HepG2 (cell line): ENCODE data around the gene C9. TPM values are rescaled to one million over a fixed set of nuclear protein-coding genes. Genes with fewer than 3 reads are reported as not detected.

ENCODE experiments used
- ATAC-seq: fragments of 200-7000 bp; cut with Tn5 transposase; 3 replicates; pipeline ENCODE4 v1.9.1; 2020; ENCODE audit warnings: mild to moderate bottlenecking, moderate library complexity
- BruUV-seq: library from RNA; stranded (reverse); fragments of 400-500 nt; replicated peaks from 2 replicates; lab custom pipeline; 2021; lab: Mats Ljungman, UMichigan
- CTCF ChIA-PET: fragments of 300-600 bp; formaldehyde crosslinking; extraction: SDS; loops from one replicate; lab custom pipeline; 2021; ENCODE audit warnings: low total read pairs, inconsistent platforms, low intra/inter-chr PET ratio; lab: Yijun Ruan, JAX
- POLR2A ChIA-PET: fragments of 350-600 bp; sonication (Branson Sonifier 250); formaldehyde crosslinking; loops from one replicate; lab custom pipeline; 2020; ENCODE audit warnings: antibody characterized with exemption, inconsistent platforms; lab: Yijun Ruan, JAX
- DNase-seq: peaks from one replicate; pipeline ENCODE4 v3.0.0-alpha.2; 2015; ENCODE audit warnings: low spot score
- FAIRE-seq: peaks from 3 replicates; lab custom pipeline; 2011; peaks lifted over from hg19 to GRCh38; lab: Jason Lieb, UNC
- H2AFZ ChIP-seq: one replicate; pipeline ENCODE4 v1.6.1; 2011; ENCODE audit warnings: low read length, inconsistent platforms
- H3K27ac ChIP-seq: fragments of 300-600 bp; 3 replicates; pipeline ENCODE4 v1.8.0; 2011; ENCODE audit warnings: mixed run types, mild to moderate bottlenecking, mixed read lengths, low read length, inconsistent platforms; ENCODE audit not compliant: insufficient read depth; ENCODE audit errors: extremely low read length
- H3K27me3 ChIP-seq, 2 experiments: fragments of 200-600 bp in 1 of 2; 2 replicates in 1 of 2; 3 replicates in 1 of 2; pipeline versions ENCODE4 v1.6.0 to v1.8.0; 2011; ENCODE audit warnings: low read length in 2 of 2, mild to moderate bottlenecking in 2 of 2, moderate library complexity in 2 of 2, inconsistent platforms in 1 of 2; ENCODE audit not compliant: insufficient read depth in 2 of 2, control insufficient read depth in 1 of 2
- H3K36me3 ChIP-seq, 2 experiments: fragments of 200-600 bp in 1 of 2; replicated peaks in 1 of 2; 2 replicates in 1 of 2; 3 replicates in 1 of 2; pipeline versions ENCODE4 v1.5.1 to v1.8.0; 2011; ENCODE audit warnings: low read length in 2 of 2, inconsistent platforms in 1 of 2; ENCODE audit not compliant: insufficient read depth in 2 of 2, control insufficient read depth in 1 of 2
- H3K4me1 ChIP-seq: 2 replicates; pipeline ENCODE4 v1.5.1; 2012; ENCODE audit warnings: low read length, inconsistent platforms; ENCODE audit not compliant: insufficient read depth
- H3K4me2 ChIP-seq: 2 replicates; pipeline ENCODE4 v1.6.0; 2011; ENCODE audit warnings: low read depth, low read length, inconsistent platforms
- H3K4me3 ChIP-seq, 3 experiments: fragments of 200-600 bp in 1 of 3; sonication (generic), shearing (Covaris generic) in 1 of 3; replicated peaks in 1 of 3; 2 replicates each; pipeline ENCODE4 v1.5.1; 2011 to 2016; ENCODE audit warnings: low read length in 3 of 3, inconsistent platforms in 2 of 3, low read depth in 2 of 3, mild to moderate bottlenecking in 2 of 3, control low read depth in 1 of 3, mixed read lengths in 1 of 3; ENCODE audit not compliant: insufficient read depth in 1 of 3
- H3K79me2 ChIP-seq: one replicate; pipeline ENCODE4 v1.6.1; 2011; ENCODE audit warnings: low read length, inconsistent platforms; ENCODE audit not compliant: insufficient read depth
- H3K9ac ChIP-seq: 2 replicates; pipeline ENCODE4 v1.6.0; 2011; ENCODE audit warnings: mild to moderate bottlenecking, low read depth, low read length, inconsistent platforms; ENCODE audit not compliant: insufficient read depth
- H3K9me3 ChIP-seq: 2 replicates; pipeline ENCODE4 v1.5.1; 2012; ENCODE audit warnings: mild to moderate bottlenecking, low read length
- H4K20me1 ChIP-seq: 2 replicates; pipeline ENCODE4 v1.6.0; 2011; ENCODE audit warnings: inconsistent platforms, mild to moderate bottlenecking, low read length, moderate library complexity; ENCODE audit not compliant: insufficient read depth
- KAT7 ChIP-seq: IDR thresholded peaks from 2 replicates; pipeline ENCODE4 v1.6.1; 2018; ENCODE audit warnings: borderline replicate concordance, missing compliant biosample characterization
- SP4 ChIP-seq: sonication (generic); formaldehyde crosslinking; IDR thresholded peaks from 2 replicates; pipeline ENCODE4 v1.8.1; 2023; ENCODE audit warnings: mild to moderate bottlenecking, missing genetic modification reagents
- ZNF121 ChIP-seq: sonication (generic); formaldehyde crosslinking; IDR thresholded peaks from 2 replicates; pipeline ENCODE4 v1.5.0; 2020; ENCODE audit warnings: mild to moderate bottlenecking, missing genetic modification reagents
- ZNF326 ChIP-seq: sonication (generic); formaldehyde crosslinking; IDR thresholded peaks from 2 replicates; pipeline ENCODE4 v1.4.0; 2020; ENCODE audit warnings: missing genetic modification reagents, borderline replicate concordance
- WGBS: methylation state at CpG from one replicate; pipeline ENCODE4 v1.1.6; 2017; ENCODE audit warnings: low lambda C conversion rate; 5-methylcytosine and 5-hydroxymethylcytosine counted together
- in situ Hi-C: cut with HindIII; loops from 2 replicates; pipeline ENCODE4 v1.10.0; 2017; ENCODE audit warnings: low pct_unique_long_range_greater_than_20kb; ENCODE audit not compliant: extremely low pct_ligation_motif_present
- intact Hi-C: fragments of 100-400 bp; cut with micrococcal nuclease; formaldehyde crosslinking; loops from one replicate; pipeline ENCODE4 v1.10.0; 2022; ENCODE audit not compliant: unreplicated experiment
- polyA plus RNA-seq, 8 experiments: library from polyadenylated mRNA; depleted of rRNA in 3 of 8; stranded (reverse) in 7 of 8; unstranded in 1 of 8; fragments of >200 nt; fragmentation: Illumina TruSeq in 4 of 8; extraction: Trizol in 4 of 8; gene quantifications; 2 replicates each; pipeline versions ENCODE4 v1.2.1 to v1.2.3, GENCODE V29; 2011 to 2016; ENCODE audit warnings: low read depth in 4 of 8, missing spikeins in 1 of 8, mixed read lengths in 1 of 8; ENCODE audit not compliant: insufficient read depth in 1 of 8
- total RNA-seq, 5 experiments: library from RNA; depleted of rRNA; stranded (reverse); fragments of >200 nt; fragmentation: Illumina TruSeq; extraction: Trizol; gene quantifications; 2 replicates each; pipeline ENCODE4 v1.2.3, GENCODE V29; 2016; ENCODE audit warnings: low read depth in 1 of 5
- TF ChIP-seq, protein P1 (sequence below), 2 experiments: sonication (generic) in 1 of 2; formaldehyde crosslinking in 1 of 2; IDR thresholded peaks; 2 replicates each; pipeline versions ENCODE4 v1.4.0 to v1.6.1; 2016 to 2020; ENCODE audit warnings: borderline replicate concordance in 1 of 2, low read depth in 1 of 2, mild to moderate bottlenecking in 1 of 2, missing genetic modification reagents in 1 of 2
- TF ChIP-seq, protein P2 (sequence below): sonication (generic); formaldehyde crosslinking; IDR thresholded peaks from 2 replicates; pipeline ENCODE4 v1.5.0; 2020; ENCODE audit warnings: mild to moderate bottlenecking, low read depth, missing genetic modification reagents, borderline replicate concordance
- TF ChIP-seq, protein P3 (sequence below), 2 experiments: sonication (generic) in 1 of 2; formaldehyde crosslinking in 1 of 2; IDR thresholded peaks; 2 replicates each; pipeline versions ENCODE4 v1.6.1 to v1.9.0; 2014 to 2022; ENCODE audit warnings: antibody characterized with exemption in 1 of 2, borderline replicate concordance in 1 of 2, inconsistent platforms in 1 of 2, low read depth in 1 of 2, missing genetic modification reagents in 1 of 2
- TF ChIP-seq, protein P4 (sequence below): sonication (generic); formaldehyde crosslinking; IDR thresholded peaks from 2 replicates; pipeline ENCODE4 v1.5.1; 2020; ENCODE audit warnings: missing genetic modification reagents, mild to moderate bottlenecking, borderline replicate concordance

Gene C9
- total and polyA plus RNA-seq, 2 of the 13 experiments (the other 11 are each of a cell fraction or from before 2014, with no cell fraction given): not detected

DNA sequence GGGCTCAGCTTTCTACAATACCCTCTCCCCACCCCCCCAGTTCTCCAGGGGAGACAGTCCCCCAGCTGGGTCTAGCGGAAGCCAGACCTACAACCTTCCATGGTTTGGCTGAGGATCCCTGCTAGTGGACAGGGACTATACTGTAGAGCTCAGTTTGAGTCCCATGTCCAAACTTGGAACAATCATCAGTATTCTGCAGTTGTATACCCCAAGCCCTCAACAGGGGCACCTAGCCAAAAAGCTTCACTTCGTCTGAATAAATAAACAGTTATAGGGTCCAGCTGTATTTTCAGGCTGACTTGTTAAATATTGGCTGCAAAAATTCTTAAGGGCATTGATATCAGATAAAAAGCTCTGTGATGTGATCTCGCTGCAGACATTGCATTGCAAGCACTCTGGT lies 15.4 kb upstream of the C9 start:
- no peak overlapping the region for H3K9ac ChIP-seq
- peaks cover 9 to 17% of the 10 kb centered on the region in 2 experiments for H3K36me3 ChIP-seq
- ATAC-seq: no peak
- 96% methylated on average over 3 of the region's 3 CpGs for WGBS
- no peak overlapping the region for H3K4me3 ChIP-seq
- BruUV-seq: no TSS peak
- POLR2A ChIA-PET: interaction anchor here (0.6 kb wide), 1 partner anchor 335 kb away, joined by 3 read pairs; no protein-coding TSS in a partner anchor
- no peaks in the 10 kb centered on the region for H4K20me1 ChIP-seq
- no peaks in the 10 kb centered on the region for H3K9me3 ChIP-seq
- CTCF ChIA-PET: interaction anchor here (0.8 kb wide), 1 partner anchor 168 kb away, joined by 3 read pairs; no protein-coding TSS in a partner anchor
- no peaks in the 10 kb centered on the region for H3K4me1 ChIP-seq
- H3K4me2 ChIP-seq: no peak overlapping the region
- no peaks in the 10 kb centered on the region for H3K79me2 ChIP-seq
- FAIRE-seq: no peak
- intact Hi-C loops: loop anchor here (10.0 kb wide), 1 partner anchor 235 kb away; no protein-coding TSS in a partner anchor
- DNase-seq: no peak
- in situ Hi-C loops: loop anchor here (5.0 kb wide), 1 partner anchor 168 kb away; no protein-coding TSS in a partner anchor
- no peak overlapping the region for H3K27ac ChIP-seq
- no peak overlapping the region for H2AFZ ChIP-seq
- no peaks in the 10 kb centered on the region for H3K27me3 ChIP-seq
- TF ChIP-seq, protein P1, sequence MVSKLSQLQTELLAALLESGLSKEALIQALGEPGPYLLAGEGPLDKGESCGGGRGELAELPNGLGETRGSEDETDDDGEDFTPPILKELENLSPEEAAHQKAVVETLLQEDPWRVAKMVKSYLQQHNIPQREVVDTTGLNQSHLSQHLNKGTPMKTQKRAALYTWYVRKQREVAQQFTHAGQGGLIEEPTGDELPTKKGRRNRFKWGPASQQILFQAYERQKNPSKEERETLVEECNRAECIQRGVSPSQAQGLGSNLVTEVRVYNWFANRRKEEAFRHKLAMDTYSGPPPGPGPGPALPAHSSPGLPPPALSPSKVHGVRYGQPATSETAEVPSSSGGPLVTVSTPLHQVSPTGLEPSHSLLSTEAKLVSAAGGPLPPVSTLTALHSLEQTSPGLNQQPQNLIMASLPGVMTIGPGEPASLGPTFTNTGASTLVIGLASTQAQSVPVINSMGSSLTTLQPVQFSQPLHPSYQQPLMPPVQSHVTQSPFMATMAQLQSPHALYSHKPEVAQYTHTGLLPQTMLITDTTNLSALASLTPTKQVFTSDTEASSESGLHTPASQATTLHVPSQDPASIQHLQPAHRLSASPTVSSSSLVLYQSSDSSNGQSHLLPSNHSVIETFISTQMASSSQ (IDR thresholded peaks at IDR 0.05; ENCODE audit: low read depth): no peak
- TF ChIP-seq, protein P1 (CRISPR knock-in tag; IDR thresholded peaks at IDR 0.05; ENCODE audit: borderline replicate concordance): no peak
- TF ChIP-seq, protein P2, sequence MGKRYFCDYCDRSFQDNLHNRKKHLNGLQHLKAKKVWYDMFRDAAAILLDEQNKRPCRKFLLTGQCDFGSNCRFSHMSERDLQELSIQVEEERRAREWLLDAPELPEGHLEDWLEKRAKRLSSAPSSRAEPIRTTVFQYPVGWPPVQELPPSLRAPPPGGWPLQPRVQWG (CRISPR knock-in tag): no peak
- no peak for TF ChIP-seq ZNF121
- TF ChIP-seq SP4 (CRISPR knock-in tag): no peak
- TF ChIP-seq KAT7 (CRISPR knock-in tag): no peak
- TF ChIP-seq ZNF326 (CRISPR knock-in tag): no peak
- TF ChIP-seq, protein P3, sequence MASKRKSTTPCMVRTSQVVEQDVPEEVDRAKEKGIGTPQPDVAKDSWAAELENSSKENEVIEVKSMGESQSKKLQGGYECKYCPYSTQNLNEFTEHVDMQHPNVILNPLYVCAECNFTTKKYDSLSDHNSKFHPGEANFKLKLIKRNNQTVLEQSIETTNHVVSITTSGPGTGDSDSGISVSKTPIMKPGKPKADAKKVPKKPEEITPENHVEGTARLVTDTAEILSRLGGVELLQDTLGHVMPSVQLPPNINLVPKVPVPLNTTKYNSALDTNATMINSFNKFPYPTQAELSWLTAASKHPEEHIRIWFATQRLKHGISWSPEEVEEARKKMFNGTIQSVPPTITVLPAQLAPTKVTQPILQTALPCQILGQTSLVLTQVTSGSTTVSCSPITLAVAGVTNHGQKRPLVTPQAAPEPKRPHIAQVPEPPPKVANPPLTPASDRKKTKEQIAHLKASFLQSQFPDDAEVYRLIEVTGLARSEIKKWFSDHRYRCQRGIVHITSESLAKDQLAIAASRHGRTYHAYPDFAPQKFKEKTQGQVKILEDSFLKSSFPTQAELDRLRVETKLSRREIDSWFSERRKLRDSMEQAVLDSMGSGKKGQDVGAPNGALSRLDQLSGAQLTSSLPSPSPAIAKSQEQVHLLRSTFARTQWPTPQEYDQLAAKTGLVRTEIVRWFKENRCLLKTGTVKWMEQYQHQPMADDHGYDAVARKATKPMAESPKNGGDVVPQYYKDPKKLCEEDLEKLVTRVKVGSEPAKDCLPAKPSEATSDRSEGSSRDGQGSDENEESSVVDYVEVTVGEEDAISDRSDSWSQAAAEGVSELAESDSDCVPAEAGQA (IDR thresholded peaks at IDR 0.05; ENCODE audit: low read depth): no peak
- TF ChIP-seq, protein P3 (CRISPR knock-in tag; IDR thresholded peaks at IDR 0.05; ENCODE audit: borderline replicate concordance): no peak
- TF ChIP-seq, protein P4, sequence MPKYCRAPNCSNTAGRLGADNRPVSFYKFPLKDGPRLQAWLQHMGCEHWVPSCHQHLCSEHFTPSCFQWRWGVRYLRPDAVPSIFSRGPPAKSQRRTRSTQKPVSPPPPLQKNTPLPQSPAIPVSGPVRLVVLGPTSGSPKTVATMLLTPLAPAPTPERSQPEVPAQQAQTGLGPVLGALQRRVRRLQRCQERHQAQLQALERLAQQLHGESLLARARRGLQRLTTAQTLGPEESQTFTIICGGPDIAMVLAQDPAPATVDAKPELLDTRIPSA (CRISPR knock-in tag): no peak
